GM21367 (cell line): ENCODE data around the gene IGFL1.
"Not testable (repeated sequence)": the region's sequence is repeated elsewhere in the genome, so short reads cannot be mapped to it uniquely, and the experiment has no call there.

Experiments used
- ATAC-seq: cut with Tn5 transposase; IDR thresholded peaks from one replicate; pipeline ENCODE4 v1.9.1; 2021; ENCODE audit not compliant: unreplicated experiment

The IGFL1 gene

DNA sequence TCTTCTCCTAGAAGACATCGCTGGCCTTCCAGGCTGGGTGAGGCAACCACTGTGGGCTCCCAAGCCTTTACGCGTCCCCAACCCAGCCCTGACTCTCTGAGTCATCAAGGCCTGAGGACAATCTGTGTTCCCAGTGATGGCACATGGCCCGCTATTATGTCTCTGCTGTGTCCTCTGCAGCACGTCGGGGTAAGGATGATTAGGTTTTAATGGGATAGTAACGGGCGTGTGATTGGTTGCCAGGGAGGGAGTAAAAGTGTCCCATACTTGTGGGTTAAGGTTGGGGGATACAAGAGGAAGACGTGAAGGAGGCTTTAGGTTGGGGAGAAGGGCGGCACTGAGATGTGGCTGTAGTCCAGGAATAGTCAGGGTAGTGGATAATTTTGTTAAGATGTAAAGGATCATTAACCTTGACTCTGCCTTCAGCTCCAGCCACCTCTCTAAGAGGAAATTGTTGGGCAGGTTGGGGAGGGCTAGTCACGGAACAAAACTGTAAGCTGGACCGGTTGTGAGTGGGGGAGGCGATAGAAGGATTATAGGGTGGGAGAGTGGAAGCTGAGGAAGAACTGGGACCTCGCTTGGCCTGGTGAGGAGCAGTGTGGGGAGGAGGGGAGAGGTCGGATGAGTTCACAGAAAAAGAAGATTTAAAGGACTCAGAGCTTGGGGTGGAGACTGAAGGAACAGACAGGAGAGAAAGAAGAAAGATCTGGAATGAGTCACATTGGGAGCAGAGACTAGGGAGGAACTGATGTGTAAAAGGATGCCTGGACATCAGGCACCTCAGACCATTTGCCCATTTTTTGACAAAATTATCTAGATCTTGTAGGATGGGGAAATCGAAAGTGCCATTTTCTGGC, 27.9 kb upstream of the IGFL1 start:
- ATAC-seq, result no peak

DNA sequence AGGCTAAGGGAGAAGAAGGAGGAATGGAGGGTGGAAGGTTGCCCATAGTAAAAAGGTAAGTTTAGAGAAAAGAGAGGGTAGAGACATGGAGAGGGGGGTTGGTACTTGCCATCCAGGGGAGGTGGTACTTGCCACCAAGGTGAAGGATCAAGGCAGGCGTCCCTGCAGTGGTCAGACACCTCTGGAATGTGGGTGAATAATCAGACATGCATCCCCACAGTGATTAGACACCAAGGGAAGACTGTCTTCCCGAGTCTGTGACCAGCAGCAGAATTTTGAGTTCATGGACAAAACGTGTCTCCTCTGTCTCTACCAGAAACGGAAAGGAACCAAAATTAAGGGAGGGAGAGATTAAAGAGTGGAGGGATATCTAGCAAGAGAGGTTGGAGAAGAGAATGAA, 27.1 kb upstream of the IGFL1 start:
- no peak for ATAC-seq

DNA sequence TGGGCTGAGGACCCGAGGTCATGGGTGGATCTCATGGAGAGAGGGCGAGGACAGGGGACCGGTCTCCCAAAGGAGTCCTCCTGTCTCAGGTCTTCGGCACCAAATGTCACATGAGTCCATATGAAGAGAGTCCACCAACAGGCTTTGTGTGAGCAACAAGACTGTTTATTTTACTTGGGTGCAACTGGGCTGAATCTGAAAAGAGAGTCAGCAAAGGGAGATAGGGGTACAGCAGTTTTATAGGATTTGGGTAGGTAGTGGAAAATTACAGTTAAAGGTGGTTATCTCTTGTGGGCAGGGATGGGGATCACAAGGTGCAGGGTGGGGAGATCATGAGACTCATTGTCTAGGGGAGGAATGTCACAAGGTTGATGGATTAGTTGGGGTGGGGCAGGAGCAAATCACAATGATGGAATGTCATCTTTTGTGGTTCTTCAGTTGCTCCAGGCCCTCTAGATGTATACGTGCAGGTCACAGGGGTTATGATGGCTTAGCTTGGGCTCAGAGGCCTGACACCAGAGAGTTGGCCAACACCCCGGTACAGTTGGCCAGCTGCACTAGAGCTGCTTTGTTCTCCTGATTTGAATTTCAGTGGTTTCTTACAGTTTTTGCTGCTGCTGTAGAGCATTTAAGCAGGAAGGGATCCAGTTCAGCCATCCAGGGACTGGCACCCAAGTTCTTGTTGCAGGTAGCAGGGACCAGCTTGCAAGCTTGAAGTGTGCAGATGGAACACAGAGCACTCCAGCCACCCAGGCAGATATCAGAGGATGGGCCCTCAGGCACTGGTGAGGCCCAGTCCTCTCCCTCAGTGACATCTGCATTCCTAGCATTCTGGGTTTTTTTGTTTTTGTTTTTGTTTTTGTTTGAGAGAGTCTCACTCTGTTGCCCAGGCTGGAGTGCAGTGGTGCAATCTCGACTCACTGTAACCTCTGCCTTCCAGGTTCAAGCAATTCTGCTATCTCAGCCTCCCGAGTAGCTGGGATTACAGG, 26.4 kb upstream of the IGFL1 start:
- ATAC-seq, result no peak

DNA sequence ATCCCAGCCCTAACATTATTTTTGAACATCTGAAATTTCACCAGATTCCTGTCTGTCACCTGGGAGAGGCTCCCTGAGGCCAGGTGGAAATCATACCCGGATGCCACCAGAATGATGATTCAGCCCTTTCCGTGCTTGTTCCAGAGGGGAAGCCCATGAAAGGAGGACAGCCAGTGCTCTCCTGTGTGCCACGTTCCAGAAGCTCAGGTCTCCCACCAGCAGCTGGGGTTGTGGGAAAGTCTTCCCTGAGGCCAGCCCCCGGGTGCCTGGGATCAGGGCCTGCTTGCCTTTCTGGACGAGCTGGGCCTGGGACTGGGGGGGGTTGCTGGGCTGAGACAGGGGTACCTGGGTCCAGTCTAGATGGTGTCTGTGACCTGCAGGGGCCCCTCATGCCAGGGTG, 25.5 kb upstream of the IGFL1 start:
- ATAC-seq, result no peak

DNA sequence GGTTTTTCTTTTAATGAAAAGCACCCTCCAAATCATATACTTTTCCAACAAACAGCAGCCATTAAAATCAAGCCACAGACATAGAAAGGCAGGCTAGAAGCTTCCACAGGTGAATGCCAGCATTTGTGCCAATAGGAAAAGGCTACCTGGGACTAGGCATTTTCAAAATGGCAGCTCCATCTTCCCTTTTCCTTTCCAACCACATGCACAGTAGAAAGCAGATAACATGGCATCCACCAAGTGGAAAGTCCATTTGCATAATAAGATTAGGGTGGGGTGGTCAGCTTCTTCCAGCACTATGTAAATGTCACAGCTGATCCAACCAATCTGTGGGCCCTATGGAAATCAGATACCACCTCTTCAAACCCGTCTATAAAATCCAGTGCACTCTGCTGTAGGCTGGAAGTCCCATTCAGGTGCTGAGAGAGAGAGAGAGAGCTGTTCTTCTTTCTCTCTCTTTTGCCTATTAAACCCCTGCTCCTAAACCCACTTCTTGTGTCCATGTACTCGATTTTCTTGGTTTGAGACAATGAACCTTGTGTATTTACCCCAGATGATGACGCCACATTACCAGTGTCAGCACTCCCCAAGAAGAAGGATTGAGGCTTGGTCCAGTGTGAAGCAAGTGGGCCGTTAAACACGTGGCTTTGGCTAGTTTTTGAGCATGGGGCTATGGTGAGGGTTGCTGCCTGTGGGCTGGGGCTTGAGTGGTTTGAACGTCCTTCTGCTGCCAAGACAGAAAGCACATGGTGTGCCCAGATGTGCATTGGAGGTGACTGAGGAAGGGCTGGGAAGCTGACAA, 24.2 kb upstream of the IGFL1 start:
- no peak for ATAC-seq

DNA sequence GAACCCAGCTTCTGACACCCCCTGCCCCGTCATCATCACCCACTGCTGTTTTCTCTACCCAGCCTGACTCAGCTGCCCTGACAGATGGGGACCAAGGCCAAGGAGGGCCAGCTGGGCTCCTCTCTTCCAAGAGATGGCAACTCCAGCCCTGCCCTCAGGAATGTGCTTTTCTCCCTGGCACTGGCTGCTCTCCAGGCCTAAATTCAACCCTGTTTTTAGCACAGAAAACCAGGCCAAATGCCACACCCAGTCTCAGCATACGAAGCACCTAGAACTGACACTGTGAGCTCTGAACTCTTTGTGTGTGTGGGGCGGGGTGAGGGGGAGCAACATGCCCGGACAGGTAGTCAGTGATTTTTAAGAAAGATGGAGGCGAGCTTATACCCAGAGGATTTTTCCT, 23.4 kb upstream of the IGFL1 start:
- ATAC-seq, result no peak

DNA sequence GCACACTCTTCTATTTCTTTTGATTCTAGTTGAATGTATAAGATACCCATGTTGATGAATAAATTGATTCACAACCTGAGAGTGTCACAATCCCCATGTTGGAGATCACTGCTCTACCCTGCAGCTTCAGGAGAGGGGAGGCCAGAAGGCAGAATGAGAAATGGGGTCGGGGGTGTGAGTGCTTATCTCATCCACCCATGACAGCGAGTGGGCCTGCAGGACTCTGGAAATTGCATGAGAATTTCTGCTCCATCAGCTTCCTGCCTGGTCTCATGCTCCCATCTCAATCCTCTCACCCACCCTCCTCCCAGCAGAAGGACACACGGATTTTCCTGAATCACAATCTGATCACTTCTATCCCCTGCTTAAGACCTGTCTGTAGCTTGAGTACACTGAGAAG, 22.9 kb upstream of the IGFL1 start:
- no peak for ATAC-seq

DNA sequence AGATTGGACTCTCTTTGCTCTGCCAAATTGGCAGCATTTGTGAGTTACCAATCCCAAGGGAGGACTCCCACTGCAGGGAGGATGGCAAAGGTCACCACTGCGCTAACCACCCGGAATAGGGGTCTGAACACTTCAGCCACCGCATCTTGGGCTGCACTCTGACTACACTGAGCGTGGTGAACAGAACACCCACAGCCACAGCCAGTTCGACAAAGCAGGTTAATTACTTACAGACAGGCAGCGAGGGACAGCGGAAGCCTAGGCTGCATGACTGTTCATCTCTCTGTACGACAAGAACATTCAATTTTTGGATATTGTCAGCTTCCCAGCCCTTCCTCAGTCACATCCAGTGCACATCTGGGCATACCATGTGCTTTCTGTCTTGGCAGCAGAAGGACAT, 21.7 kb upstream of the IGFL1 start:
- not testable (repeated sequence) for ATAC-seq

DNA sequence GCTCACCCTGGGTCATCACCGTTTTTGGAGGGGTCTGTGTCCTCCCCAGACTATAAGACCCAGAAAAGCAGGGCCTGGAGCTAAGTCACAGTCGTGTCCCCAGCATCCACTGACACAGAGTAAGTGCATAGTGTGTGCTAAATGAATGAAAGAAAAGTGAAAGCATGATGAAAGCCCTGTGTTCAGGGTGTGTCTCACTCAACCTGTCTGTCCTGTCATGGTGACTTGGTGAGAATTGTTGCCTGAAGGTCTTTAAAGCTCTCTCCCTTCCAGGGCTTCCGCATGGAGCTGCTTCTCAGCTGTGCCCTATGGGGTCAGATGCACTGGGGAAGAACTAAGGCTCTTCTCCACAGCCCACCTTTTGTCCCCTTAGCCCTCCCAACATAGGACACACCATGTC, 20.5 kb upstream of the IGFL1 start:
- no peak for ATAC-seq

DNA sequence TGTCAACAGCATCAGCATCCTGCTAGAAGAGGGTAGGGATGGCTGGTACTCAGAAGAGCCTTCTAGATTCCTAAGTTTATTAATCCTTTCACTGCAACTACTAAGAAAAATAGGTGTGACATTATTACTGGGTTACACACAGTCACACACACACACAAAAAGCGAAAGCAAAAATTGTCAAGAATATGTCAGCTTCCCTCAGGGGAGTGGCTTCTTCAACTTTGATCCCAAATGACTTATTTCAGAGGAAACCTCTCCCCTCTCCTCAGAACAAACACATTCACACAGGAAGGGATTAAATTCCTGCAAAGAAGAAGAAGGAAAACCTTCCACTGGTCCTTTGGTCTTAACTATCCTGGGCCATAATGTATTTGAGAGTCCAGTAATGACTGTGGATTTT, 20.1 kb upstream of the IGFL1 start:
- no peak for ATAC-seq

DNA sequence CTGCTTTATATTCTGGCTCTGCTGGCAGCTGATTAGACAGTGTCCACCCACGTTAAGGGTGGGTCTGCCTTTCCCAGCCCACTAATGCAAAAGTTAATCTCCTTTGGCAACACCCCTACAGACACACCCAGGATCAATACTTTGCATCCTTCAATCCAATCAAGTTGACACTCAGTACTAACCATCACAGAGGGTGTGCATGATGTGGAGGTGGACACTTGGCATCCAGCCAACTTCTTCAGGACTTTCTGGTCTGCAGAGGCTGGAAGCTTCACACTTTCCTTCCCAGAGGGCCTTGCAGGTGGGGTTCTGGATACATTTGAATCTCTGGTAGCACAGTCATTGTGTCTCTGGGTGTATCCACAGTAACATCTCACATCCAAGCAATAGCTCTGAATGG, 18.9 kb upstream of the IGFL1 start:
- ATAC-seq, result no peak

DNA sequence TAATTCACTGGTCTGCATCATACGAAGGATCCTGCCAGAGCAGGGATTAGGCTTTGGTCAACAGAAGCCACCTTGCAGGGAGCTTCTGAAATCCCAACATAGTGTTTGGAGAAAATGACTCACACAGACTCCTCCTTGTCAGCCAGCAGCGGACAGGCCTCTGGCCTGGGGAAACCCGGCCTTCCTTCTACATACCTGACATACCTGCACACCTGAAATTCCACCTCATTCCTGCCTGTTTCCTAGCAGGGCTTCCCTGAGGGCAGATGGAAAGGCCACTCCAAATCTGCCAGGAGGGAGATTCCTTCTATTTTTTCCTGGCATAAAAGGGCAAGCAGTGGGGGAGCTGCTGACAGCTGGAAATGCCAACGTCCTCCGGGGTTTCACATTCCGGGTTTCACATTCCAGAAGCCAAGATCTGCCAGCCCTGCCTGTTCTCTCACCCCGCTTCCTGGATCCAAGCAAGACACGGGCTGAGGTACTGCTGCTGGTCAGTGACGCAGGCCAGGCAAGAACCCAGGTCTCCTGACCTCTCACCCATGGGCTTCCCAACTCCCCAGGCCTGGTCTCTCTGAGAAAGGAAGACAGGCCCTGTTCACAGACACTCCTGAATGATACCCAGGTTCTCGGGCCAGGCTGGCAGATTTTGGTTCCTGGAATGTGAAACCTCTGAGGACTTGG, 18.2 kb upstream of the IGFL1 start:
- no peak for ATAC-seq

DNA sequence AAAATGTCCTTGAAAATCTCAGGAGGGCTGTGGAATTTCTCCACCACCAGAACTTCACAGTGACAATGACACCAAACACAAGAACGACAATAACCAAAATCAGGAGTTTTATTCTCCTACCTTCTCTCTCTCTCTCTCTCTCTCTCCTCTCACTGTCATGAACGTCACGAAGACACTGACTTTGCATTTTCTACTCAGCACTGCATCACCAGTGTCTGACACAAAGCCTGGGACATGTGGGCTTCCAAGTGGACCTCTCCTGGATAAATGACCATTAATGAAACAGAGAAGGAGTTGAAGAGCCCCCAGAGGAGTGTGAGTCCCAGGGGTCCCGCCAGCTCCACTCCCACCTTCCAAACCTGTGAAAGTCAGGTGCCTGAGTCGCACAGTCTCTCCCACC, 16.9 kb upstream of the IGFL1 start:
- ATAC-seq, result not testable (repeated sequence)

DNA sequence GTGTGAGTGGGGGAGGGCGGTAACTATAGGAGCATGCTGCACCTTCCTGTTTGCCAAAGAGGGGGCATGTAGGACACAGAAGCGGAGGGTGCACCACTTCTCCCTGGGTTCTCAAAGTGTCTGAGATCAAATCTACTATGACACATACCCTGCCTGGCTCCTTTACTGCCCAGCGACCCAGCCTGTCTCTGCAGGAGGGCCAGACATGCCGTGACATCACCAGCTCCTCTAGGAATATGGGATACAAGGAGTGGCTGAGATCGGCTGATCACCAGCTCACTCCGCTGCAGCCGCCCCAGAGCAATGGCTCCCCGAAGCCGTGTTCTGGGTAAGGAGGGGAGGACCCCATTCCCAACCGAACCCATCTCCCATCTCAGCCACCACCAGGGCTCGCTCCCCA, 16.4 kb upstream of the IGFL1 start:
- ATAC-seq, result no peak

DNA sequence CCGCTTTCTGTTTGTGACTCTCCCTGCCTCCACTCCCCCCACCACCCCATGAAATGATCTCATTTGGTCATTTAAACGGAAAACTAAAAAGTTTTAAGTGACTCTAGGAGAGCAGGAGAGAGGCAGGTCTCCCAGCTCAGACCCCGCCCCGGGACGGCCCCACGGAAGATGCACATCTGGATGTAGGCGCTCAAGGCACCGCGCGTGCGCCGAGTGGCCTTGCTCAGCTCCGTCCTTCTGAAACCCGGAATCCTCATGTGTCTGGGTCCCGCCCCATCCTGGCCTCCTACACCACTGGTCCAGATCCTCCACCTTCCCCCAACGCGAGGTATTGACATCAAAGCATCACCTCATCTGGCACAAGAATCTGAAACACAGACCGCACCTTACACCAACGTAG, 15.7 kb upstream of the IGFL1 start:
- ATAC-seq, result no peak

DNA sequence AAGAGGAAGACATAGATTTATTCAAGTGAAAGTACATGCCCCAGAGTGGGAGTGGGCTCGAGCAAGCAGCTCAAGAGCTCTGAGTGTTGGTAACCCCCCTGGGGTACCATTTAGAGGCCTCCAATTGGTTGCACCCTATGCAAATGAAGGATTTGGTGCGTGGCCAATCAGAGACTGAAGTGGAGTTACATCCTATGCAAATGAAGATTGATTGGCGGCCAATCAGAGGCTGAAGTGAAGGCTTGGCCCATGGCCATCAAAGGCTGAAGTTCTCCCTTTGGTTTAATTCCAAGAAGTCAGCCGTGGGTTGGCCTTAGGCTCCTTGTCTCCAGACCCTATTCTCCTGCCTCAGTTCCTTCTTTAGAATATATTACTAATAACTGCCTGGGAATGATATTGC, 12.9 kb upstream of the IGFL1 start:
- ATAC-seq, result no peak

DNA sequence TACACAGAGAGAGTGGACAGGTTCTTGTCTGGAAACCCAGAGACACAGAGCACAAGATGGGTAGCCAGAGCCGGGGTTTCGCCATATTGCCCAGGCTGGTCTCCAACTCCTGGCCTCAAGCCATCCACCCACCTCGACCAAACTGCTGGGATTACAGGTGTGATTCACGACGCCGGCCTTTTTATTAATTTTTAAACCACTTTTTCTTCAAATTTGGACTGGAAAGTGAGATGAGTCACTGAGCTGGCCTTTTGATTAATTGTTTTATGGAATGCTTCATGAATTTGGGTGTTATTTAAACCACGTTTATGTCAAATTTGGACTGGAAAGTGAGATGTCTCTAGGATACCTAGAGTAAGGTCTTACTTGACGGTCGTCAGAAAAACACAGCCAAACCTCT, 12.1 kb upstream of the IGFL1 start:
- ATAC-seq, result no peak

DNA sequence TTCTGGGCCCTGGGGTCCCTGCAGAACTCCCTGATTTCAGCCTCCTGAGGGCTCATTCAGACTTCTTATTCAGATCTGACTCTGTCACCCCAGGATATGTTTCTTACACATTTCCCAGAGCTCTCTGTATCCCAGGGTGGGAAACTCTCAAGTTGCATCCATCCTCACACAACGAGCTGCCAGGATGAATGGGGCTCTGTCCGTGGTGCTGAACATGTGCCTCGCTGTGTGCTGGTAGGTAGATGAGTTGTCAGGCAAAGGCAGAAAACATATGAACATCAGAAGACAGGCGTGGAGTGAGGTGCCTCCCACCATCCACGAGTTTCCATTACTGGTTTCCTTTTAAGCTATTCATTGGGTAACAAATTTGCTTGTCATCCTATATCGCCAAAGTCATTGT, 11.4 kb upstream of the IGFL1 start:
- no peak for ATAC-seq

DNA sequence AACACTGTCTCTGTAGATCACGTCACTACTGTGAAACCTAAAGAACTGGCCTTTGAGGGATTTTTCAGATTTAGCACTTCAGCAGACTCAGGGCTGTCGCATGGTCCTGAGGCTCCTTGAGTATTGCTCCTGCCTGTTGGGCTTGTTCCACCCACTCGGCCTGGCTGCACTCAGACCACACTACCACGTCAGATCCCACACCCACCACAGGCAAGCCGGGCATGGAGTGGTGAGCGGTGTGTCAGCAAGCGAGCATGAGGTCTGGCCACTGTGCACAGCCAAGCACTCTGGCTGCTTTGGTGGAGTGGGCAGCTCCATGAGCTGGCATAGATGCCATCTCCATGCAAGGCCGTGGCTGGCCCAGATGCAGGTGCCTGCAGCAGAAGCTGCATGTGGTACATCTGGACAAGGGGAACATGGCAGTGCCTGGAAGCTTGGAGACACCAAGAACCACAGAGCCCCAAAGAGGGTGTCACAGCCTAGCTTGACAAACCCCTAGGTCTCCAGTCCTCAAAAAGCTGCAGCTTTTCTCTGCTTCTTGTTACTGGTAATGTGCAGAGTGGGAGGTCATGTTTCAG, 9.4 kb upstream of the IGFL1 start:
- ATAC-seq, result no peak

DNA sequence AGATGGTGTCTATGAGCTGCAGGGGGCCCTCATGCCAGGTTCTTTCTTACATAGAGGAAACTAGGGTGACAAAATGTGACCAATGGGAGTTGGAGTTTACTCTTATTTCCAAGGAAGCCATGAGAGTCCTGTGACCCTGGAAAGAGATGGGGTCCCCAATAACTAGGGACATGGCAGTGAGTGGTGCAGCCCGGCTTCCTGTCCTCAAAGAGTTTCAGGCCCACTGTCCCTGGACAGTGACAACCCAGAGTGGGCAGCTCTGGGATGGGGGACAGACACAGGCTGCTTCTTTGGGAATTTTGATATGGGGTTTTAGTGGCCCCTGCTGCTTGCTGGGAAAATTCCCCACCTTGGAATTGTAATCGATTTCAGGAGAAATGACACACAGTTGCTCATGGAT, 8.4 kb upstream of the IGFL1 start:
- no peak for ATAC-seq
